BE2C (cell line): ENCODE results near the gene TMPRSS9.

Experiments
- DNase-seq: peaks from one replicate; pipeline ENCODE4 v3.0.0-alpha.2; 2020
- H3K27me3 ChIP-seq: fragments of 250-450 bp; sonication (Bioruptor Pico); 2 replicates; pipeline ENCODE4 v1.5.1; 2020; ENCODE audit warnings: mild to moderate bottlenecking
- H3K36me3 ChIP-seq: fragments of 250-450 bp; sonication (Bioruptor Pico); 2 replicates; pipeline ENCODE4 v1.5.1; 2020; ENCODE audit warnings: mild to moderate bottlenecking
- H3K4me1 ChIP-seq: fragments of 250-450 bp; sonication (Bioruptor Pico); 2 replicates; pipeline ENCODE4 v1.5.1; 2020
- H3K4me3 ChIP-seq: 2 replicates; pipeline ENCODE4 v1.5.1; 2011; ENCODE audit warnings: low read depth, low read length
- H3K9me3 ChIP-seq: fragments of 250-450 bp; sonication (Bioruptor Pico); 2 replicates; pipeline ENCODE4 v1.5.1; 2020
- TF ChIP-seq, protein P1 (sequence below): IDR thresholded peaks from 2 replicates; pipeline ENCODE4 v1.5.1; 2012; ENCODE audit warnings: mild to moderate bottlenecking, low read depth, low read length

The TMPRSS9 gene

DNA sequence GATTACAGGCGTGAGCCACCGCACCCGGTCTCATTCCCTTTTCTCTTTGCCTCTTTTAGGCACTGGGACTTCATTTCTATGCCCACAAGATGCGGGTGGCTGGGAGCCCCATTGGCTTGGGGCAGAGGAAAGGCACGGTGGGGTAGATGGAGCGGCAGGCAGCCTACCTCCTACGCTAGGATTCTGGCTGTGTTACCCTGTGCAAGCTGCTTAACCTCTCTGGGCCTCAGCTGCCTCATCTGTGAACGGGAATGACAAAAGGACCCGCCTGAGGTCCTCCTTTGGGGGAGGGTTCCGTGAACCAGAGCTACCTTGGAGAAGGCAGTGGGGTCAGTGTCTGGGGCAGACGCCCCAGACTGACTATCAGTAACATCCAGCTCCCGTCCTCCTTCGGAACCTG is 42.8 kb upstream of the TMPRSS9 start:
- H3K4me1 ChIP-seq: peaks cover 6% of the 10 kb centered on the region
- no peaks in the 10 kb centered on the region for H3K27me3 ChIP-seq
- no peak for DNase-seq
- H3K4me3 ChIP-seq: no peak overlapping the region
- 0 out of 2 replicates have a peak, but pooled peaks cover 3% of the 10 kb centered on the region for H3K9me3 ChIP-seq
- peaks cover 9% of the 10 kb centered on the region for H3K36me3 ChIP-seq
- TF ChIP-seq, protein P1, sequence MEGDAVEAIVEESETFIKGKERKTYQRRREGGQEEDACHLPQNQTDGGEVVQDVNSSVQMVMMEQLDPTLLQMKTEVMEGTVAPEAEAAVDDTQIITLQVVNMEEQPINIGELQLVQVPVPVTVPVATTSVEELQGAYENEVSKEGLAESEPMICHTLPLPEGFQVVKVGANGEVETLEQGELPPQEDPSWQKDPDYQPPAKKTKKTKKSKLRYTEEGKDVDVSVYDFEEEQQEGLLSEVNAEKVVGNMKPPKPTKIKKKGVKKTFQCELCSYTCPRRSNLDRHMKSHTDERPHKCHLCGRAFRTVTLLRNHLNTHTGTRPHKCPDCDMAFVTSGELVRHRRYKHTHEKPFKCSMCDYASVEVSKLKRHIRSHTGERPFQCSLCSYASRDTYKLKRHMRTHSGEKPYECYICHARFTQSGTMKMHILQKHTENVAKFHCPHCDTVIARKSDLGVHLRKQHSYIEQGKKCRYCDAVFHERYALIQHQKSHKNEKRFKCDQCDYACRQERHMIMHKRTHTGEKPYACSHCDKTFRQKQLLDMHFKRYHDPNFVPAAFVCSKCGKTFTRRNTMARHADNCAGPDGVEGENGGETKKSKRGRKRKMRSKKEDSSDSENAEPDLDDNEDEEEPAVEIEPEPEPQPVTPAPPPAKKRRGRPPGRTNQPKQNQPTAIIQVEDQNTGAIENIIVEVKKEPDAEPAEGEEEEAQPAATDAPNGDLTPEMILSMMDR: no peak

DNA sequence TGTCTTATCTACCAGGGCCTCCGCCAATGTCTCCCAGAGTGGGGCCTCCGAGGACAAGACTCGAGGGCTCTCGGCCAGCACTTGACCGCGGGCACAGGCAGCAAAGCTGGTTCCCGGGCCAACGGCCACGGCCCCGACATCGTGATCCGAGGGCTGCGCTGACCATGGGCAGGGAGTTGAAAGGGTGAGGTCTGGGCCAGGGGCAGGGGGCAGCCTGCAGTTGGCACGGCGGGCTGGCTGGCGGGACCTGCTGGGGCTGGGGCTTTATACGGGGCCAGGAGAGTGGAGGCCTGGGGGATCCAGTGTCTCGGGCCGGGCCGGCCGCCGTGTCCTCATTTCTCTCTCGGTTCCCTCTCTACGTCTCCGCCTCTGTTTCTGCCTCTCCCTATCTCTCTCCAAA is 42.3 kb upstream of the TMPRSS9 start:
- TF ChIP-seq, protein P1: no peak
- Histone ChIP-seq H3K4me3 (no peak overlapping the region), H3K9me3 (0 out of 2 replicates have a peak, but pooled peaks cover 3% of the 10 kb centered on the region), H3K27me3 (no peaks in the 10 kb centered on the region), H3K4me1 (peaks cover 6% of the 10 kb centered on the region), H3K36me3 (peaks cover 13% of the 10 kb centered on the region)
- no peak for DNase-seq

DNA sequence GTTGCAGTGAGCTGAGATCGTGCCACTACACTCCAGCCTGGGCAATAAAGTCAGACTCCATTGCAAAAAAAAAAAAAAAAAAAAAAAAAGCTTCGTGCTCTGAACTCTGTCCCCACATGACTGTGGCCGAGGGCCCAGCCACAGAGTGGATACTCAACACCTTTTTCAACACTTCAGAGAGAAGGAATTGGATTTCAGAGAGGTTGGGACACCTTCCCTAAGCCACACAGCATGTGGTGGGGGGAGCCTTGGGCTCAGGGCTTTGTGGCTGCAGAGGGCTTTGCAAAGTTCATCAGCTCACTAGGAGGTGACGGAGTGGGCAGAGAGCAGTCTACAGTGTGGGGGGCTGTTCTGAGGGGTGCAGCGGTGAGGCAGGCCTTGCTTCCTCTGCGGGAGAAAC is 41.1 kb upstream of the TMPRSS9 start:
- Histone ChIP-seq H3K4me3 (no peak overlapping the region), H3K27me3 (no peaks in the 10 kb centered on the region), H3K4me1 (peaks cover 6% of the 10 kb centered on the region), H3K36me3 (peaks cover 23% of the 10 kb centered on the region), H3K9me3 (0 out of 2 replicates have a peak, but pooled peaks cover 3% of the 10 kb centered on the region)
- TF ChIP-seq, protein P1: no peak
- DNase-seq: no peak

GRCh38 chr19:2319551-2319950 is 40.5 kb upstream of the TMPRSS9 start:
- Histone ChIP-seq H3K36me3 (peaks cover 29% of the 10 kb centered on the region), H3K4me1 (peaks cover 6% of the 10 kb centered on the region), H3K9me3 (0 out of 2 replicates have a peak, but pooled peaks cover 3% of the 10 kb centered on the region), H3K27me3 (no peaks in the 10 kb centered on the region), H3K4me3 (no peak overlapping the region)
- TF ChIP-seq, protein P1: no peak
- DNase-seq: no peak

DNA sequence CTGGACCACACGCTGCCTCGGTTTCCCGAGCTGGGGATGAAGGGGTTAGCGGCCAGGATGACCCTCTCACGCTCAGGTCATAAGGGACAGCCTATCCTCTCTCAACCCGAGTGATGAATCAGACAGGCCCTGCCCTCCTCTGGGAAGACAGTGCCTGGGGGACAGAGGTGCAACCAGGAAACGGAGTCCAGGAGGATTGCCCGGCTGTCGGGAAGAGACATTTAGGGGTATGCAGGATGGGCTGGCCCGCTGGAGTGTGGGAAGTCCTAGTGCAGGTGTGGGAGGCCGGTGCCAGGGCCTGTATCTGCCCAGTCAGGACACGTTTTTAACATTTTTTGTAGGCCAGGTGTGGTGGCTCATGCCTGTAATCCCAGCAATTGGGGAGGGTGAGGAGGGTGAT is 40.0 kb upstream of the TMPRSS9 start:
- TF ChIP-seq, protein P1: no peak

GRCh38 chr19:2320939-2321338 is 39.1 kb upstream of the TMPRSS9 start:
- peaks cover 6% of the 10 kb centered on the region for H3K4me1 ChIP-seq
- H3K9me3 ChIP-seq: no peaks in the 10 kb centered on the region
- TF ChIP-seq, protein P1: no peak
- peaks cover 41% of the 10 kb centered on the region for H3K36me3 ChIP-seq
- H3K4me3 ChIP-seq: no peak overlapping the region
- H3K27me3 ChIP-seq: no peaks in the 10 kb centered on the region
- DNase-seq: no peak

More for the DNA sequence above, 40.0 kb upstream of the TMPRSS9 start:
- H3K27me3 ChIP-seq: no peaks in the 10 kb centered on the region
- H3K36me3 ChIP-seq: peaks cover 34% of the 10 kb centered on the region
- peaks cover 6% of the 10 kb centered on the region for H3K4me1 ChIP-seq
- H3K4me3 ChIP-seq: no peak overlapping the region
- DNase-seq: no peak
- H3K9me3 ChIP-seq: 0 out of 2 replicates have a peak, but pooled peaks cover 3% of the 10 kb centered on the region
